ENCODE measurements around the gene F2.
"Not testable (repeated sequence)": the region's sequence is repeated elsewhere in the genome, so short reads cannot be mapped to it uniquely, and the experiment has no call there.

DNA sequence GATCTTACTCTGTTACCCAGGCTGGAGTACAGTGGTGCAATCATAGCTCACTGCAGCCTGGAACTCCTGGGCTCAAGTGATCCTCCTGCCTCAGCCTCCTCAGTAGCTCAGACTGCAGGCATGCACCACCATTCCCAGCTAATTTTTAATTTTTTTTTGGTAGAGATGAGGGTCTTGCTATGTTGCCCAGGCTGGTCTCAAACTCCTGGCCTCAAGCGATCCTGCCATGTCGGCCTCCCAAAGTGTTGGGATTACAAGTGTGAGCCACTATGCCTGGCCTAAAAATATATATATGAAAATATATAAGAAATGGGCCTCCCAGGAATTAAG, 1.2 kb upstream of the F2 start:
- TF ChIP-seq EZH2 (IDR thresholded peaks at IDR 0.05; ENCODE audit: insufficient read depth, poor library complexity, severe bottlenecking); EZH2phosphoT487 (IDR thresholded peaks at IDR 0.05; ENCODE audit: insufficient read depth, low read depth): not testable (repeated sequence)
